NCI-H1092 treated with DMSO at 0.1 percent for 48 hours (cell line): ENCODE results near the gene TMX2.
"Not testable (repeated sequence)": the region's sequence is repeated elsewhere in the genome, so short reads cannot be mapped to it uniquely, and the experiment has no call there.

Experiments used
- DNase-seq: peaks from one replicate; lab custom pipeline; 2025; lab: John Stamatoyannopoulos, UW

Gene TMX2, protein sequence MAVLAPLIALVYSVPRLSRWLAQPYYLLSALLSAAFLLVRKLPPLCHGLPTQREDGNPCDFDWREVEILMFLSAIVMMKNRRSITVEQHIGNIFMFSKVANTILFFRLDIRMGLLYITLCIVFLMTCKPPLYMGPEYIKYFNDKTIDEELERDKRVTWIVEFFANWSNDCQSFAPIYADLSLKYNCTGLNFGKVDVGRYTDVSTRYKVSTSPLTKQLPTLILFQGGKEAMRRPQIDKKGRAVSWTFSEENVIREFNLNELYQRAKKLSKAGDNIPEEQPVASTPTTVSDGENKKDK

DNA sequence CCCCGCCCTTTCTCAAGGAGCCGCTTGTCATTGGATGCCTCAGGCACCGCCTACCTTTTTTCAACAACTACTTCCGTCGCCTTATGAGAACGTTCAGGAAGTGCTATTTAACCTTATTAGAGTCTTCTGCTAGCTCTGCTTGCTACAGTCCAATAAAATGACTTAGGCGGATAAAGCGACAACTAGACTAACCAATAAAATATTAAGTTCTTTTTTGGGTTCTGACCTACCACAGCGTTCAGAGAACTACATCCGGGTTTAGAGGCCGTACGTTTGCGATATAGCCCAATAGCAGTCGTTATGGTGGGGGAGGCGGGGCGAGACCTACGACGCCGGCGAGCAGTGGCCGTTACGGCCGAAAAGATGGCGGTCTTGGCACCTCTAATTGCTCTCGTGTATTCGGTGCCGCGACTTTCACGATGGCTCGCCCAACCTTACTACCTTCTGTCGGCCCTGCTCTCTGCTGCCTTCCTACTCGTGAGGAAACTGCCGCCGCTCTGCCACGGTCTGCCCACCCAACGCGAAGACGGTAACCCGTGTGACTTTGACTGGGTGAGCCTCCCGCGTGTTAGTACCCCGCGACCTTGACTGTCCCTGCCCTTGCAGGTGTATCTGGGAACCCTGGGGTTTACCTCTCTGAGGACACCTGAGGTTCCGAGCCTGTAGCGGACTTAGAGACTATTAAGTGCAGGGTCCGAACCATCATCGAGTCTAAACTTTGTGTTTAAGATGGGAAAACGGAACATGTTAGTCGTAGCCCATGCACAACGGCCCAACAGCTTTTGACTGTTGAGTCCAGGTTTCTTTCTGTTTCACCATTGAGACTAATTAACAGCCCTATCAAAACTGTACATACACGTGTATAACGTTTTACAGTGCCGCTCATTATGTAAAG, at the start of gene TMX2:
Gene TMX2 (plus strand): TSS at position 338 of the 895 bp plus-strand sequence. CDS start 26 bp downstream, at position 364.
- DNase-seq: peak; percentile 100

- DNase-seq: no peak
Measured at GRCh38 chr11:57662893-57663292, 49.5 kb upstream of the TMX2 start.

- DNase-seq: no peak
Measured at GRCh38 chr11:57663975-57664374, 48.4 kb upstream of the TMX2 start.

DNA sequence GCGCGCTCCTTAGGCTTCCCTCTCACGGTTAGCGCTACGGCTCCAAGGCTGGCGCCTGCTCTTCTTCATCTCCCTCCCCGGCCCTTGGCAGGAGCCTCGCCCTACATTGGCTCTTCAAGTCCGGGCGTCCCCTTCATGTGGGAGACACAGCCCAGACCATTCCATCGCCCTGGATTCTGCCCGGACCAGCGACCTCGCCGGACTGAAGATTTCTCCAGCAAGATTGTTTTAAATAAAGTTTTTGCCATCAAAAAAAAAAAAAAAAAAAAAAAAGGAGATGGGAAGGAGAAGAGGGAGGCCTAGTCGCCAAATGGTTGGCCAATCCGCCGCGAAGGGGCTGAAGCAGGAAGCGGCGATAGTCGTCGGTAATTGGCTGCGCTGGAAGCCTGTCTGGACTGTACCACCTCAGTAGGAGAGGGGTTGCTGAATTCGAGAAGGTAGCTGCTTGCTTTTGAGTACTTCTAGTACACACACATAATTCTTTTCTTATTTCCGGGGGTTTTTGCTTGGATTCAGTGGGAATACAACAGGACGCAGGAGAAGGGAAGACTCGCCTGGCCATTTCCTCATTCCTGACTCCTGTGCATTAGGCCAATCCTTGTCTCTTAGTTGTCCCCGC, 45.2 kb upstream of the TMX2 start:
- DNase-seq: peak; percentile 100

- peak; percentile 100 for DNase-seq
Measured at GRCh38 chr11:57667736-57668433, 44.5 kb upstream of the TMX2 start, which contains the start of gene ZDHHC5. Gene ZDHHC5 (plus strand): TSS chr11:57668114. CDS start chr11:57673091, 4,977 bp downstream.

GRCh38 chr11:57668434-57668782, 44.0 kb upstream of the TMX2 start:
- peak; percentile 37 for DNase-seq

DNA sequence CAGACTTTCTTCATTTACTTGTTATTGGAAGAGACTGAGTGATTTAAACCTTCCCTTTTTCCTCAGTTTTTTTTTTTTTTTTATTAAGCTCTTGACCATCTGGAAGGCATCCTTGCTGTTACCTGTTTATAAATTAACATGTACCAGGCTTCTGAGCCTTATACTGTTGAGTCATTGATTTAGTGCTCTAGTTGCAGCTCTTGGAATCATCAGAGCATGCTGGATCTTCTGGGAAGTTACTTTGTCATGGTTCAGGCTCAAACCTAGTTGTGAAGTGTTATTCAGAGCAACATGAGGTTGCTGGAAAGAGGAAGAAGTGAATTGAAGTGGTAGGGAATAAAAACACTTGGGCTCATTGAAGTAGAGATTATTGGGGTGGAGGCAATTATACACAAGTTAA, 38.1 kb upstream of the TMX2 start:
- DNase-seq: no peak

DNA sequence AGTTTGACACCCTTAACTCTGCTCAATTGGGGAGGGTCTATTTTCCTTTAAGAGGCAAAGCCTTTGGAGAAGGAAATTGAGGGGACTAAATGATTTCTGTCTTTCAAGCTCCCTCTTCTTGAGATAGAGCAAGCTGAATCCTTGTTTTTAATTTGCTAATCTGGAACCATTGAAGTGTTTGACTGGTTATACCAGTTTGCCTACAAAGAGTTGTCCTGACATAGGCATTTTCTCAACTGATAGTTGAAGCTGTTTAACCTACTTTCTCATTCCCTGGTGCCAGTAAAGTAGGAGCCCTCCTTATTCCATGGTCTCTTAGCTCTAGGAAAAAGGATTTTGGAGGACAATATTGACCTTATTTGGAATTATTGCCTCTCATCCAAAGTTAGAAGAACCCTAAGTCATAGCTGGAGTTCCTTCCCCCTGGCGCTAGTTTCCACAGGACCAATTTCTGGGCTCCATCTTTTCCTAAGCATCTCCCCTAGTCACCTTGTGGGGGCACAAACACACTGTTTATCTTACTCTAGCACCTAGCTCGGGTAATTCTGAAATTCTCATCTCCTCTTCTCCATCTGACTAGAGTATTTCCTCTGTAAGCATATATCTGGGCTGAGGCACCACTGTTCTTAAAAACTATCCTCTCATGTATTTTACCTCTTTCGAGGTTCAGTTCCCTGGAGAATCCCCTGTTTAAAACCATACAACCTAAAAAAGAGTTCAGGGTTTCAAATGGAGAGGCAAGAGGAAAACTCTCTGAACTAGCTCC, 37.0 kb upstream of the TMX2 start:
- DNase-seq: no peak

GRCh38 chr11:57679396-57679795, 33.0 kb upstream of the TMX2 start:
- no peak for DNase-seq

DNA sequence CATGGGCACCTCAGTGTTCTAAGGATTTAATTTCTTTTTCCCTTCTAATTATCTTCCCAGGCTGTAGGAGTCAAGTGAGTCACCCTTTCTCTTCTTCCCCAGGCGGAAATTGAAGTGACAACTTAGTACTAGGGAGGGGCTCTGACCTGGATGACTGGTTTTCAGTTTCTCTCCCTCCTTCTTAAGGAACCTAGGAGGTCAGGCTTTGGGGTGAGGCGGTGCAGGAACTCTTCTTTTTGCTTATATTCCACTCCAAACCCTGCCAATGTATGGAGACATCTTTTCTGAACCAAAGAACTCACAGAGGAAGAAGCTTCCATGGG, 31.9 kb upstream of the TMX2 start:
- DNase-seq: no peak

GRCh38 chr11:57681168-57681567, 31.2 kb upstream of the TMX2 start:
- DNase-seq: no peak

GRCh38 chr11:57690474-57690873, 21.9 kb upstream of the TMX2 start:
- DNase-seq: not testable (repeated sequence)

- DNase-seq: no peak
Measured at GRCh38 chr11:57698843-57699365, 13.5 kb upstream of the TMX2 start.

DNA sequence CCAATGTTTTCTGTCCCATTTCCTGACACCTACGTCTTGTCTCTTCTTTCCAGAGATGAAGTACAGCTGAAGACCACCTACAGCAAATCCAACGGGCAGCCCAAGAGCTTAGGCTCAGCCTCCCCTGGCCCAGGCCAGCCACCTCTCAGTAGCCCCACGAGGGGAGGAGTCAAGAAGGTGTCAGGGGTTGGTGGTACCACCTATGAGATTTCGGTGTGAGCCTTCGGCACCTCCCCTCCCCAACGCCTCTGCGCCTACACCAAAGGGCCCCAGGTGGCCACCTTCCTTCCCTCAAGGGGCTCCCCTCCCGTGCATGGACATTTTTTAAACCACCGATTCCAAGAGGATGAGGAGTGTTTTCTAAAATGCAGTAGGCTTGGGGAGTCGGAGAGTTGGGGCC, 12.6 kb upstream of the TMX2 start:
- no peak for DNase-seq

- no peak for DNase-seq
Measured at GRCh38 chr11:57700425-57700824, 12.0 kb upstream of the TMX2 start.

GRCh38 chr11:57703341-57703740, 9.1 kb upstream of the TMX2 start:
- no peak for DNase-seq

GRCh38 chr11:57704932-57705331, 7.5 kb upstream of the TMX2 start:
- no peak for DNase-seq

DNA sequence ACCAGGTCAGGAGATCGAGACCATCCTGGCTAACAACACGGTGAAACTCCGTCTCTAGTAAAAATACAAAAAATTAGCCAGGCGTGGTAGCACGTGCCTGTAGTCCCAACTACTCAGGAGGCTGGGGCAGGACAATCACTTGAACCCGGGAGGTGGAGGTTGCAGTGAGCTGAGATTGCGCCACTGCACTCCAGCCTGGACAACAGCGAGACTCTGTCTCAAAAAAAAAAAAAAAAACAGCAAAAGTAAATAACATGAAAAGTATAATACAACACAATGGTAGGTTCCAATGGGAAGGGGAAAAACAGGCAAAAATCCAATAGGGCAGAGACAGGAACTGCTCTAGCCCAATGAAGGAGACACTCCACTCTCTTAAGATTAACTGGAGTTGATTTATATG, 7.0 kb upstream of the TMX2 start:
- not testable (repeated sequence) for DNase-seq

- DNase-seq: no peak
Measured at GRCh38 chr11:57709802-57710367, 2.5 kb upstream of the TMX2 start.

- DNase-seq: peak; percentile 89
Measured at GRCh38 chr11:57711414-57712255, 758 bp upstream of the TMX2 start, which contains the start of gene MED19. Gene MED19 (minus strand): TSS chr11:57712215. CDS start chr11:57712179, 36 bp downstream.
